ENCODE measurements around the gene TXLNG.

Gene TXLNG

GRCh38 chrX:16874458-16875095 is 88.3 kb downstream of the TXLNG start:
- no peak for DNase-seq

DNA sequence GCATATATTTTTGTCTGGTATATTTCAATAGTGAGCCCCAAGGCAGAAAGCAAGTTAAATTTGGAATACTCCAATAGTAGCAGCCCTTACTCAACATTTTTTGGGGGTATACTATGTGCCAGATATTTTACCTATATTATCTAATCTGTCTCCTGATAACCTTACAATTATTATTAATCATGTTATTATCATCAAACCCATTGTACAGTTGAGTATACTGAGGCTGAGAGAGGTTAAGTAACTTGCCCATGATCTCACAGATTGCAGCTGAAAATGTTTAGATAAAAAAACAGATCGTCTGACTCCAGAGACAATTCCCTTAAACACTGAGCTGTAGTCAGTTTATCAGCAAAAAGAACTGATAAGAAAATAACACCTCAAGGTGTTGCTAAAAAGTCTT is 90.4 kb downstream of the TXLNG start:
- no peak for DNase-seq

DNA sequence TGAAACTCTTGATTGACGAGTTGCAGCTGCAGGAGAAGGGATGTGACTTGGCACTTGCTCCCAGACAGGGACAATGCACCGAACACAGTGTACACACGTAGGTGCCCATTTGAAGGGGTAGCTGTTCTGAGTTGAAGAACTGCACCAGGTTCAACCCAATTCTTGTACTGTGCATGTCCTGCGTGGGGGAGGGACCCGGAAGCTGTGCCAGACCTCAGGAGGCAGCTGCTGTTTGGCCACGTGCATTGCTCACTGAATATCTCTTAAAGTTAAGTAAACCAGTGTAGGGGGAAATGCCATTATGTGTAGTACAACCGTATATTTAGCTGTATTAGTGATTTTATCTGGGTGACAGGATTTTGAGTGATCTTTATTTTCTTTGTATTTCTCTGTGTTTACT is 95.9 kb downstream of the TXLNG start:
- DNase-seq = no peak

DNA sequence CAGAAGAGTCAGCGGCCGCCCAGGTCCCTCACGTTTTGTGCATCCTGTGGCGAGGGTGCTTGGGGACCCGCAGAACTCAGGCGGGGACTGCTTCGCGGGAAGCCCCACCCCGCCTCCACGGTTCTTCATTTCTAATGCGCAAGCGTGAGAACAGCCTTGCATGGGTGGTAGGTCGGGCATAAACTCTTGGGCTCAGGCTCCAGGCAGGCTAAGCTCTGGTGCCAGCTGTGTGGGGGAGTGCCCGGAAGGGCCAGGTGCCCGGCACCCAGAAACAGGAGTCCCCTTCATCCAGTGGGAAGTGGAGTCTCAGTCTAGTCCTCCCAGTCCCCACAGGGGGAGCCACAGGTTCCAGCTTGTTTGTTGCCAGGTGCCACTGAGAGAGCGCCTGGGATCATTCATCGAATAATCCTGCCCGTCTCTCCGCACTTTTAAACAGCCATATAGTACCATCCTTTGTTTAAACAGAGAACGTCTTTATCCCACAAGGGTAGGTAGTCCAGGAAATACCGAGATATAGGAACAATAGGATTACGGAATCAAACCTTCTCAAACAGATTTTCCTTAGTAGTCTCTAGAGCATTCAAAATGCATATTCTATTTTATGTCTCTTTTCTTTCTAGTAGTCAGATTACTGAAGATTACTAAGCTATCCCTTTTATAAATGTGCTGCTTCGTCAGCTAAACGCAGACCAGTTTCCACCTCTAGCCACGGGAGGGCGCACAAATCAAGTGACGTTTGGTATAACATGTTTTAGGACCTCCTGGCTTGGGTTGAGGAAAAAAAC is 96.6 kb downstream of the TXLNG start:
- peak; percentile 49 for DNase-seq

- no peak for DNase-seq
These were observed 97.2 kb downstream of the TXLNG start for GRCh38 chrX:16883487-16883804.

GRCh38 chrX:16885628-16886027 is 99.4 kb downstream of the TXLNG start:
- DNase-seq = no peak

GRCh38 chrX:16892504-16893362 is 106.5 kb downstream of the TXLNG start:
- peak; percentile 25 for DNase-seq
